ENCODE measurements around the gene CYTH3. TPM values are rescaled to one million over a fixed set of nuclear protein-coding genes. Genes with fewer than 3 reads are reported as not detected.

CYTH3 gene
- total and polyA plus RNA-seq, 9 donors = 14.8 to 29.6 (median 18.9) TPM

DNA sequence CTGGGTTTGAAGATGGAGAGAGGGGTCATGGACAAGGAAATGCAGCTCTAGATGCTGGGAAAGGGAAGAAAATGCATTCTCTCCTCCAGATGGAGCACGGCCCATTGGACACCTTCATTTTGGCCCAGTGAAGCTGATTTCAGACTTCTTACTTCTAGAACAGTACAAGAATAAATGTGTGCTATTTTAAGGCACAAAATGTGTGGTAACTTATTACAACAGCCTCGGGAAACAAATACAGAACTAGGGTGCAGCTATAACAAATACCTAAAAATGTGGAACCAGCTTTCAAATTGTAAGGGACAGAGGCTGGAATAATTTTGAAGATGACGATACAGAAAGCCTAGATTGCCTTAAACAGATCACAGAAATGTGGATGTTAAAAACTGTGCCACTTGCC, 54.1 kb downstream of the CYTH3 start:
- intact Hi-C loops (cut with DNase I) = no loop called here
- no peaks in the 10 kb centered on the region for H3K9me3 ChIP-seq
- H3K4me1 ChIP-seq (ENCODE audit: insufficient read depth) = no peaks in the 10 kb centered on the region
- TF ChIP-seq POLR2A (IDR thresholded peaks at IDR 0.05) (no peak), EP300 (IDR thresholded peaks at IDR 0.05) (no peak)
- TF ChIP-seq, protein P1, sequence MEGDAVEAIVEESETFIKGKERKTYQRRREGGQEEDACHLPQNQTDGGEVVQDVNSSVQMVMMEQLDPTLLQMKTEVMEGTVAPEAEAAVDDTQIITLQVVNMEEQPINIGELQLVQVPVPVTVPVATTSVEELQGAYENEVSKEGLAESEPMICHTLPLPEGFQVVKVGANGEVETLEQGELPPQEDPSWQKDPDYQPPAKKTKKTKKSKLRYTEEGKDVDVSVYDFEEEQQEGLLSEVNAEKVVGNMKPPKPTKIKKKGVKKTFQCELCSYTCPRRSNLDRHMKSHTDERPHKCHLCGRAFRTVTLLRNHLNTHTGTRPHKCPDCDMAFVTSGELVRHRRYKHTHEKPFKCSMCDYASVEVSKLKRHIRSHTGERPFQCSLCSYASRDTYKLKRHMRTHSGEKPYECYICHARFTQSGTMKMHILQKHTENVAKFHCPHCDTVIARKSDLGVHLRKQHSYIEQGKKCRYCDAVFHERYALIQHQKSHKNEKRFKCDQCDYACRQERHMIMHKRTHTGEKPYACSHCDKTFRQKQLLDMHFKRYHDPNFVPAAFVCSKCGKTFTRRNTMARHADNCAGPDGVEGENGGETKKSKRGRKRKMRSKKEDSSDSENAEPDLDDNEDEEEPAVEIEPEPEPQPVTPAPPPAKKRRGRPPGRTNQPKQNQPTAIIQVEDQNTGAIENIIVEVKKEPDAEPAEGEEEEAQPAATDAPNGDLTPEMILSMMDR (IDR thresholded peaks at IDR 0.05) = no peak
- H3K27me3 ChIP-seq = no peaks in the 10 kb centered on the region
- no peak for DNase-seq
- 76 to 95% (median 86%) methylated on average over 3 of the region's 3 CpGs for WGBS, 3 donors
- no peaks in the 10 kb centered on the region for H3K36me3 ChIP-seq
- H3K4me3 ChIP-seq = no peak overlapping the region
- no peak overlapping the region for H3K27ac ChIP-seq

DNA sequence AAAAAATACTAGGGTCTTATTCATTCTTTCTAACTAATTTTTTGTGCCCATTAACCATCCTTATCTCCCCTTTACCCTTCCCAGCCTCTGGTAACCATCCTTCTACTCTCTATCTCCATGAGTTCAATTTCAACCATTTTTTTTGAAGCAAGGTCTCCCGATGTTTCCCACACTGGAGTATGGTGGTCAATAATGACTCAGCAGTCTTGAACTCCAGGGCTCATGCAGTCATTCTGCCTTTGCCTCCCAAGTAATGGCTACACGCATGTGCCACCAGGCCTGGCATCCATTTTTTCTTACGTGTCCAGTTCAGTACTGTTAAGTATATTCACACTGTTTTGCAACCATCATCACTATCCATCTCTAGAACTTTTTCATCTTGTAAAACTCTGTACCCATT, 60.4 kb downstream of the CYTH3 start:
- TF ChIP-seq, protein P1 (IDR thresholded peaks at IDR 0.05) = no peak
- TF ChIP-seq POLR2A (IDR thresholded peaks at IDR 0.05) (no peak), EP300 (IDR thresholded peaks at IDR 0.05) (no peak)
- no peak for DNase-seq

DNA sequence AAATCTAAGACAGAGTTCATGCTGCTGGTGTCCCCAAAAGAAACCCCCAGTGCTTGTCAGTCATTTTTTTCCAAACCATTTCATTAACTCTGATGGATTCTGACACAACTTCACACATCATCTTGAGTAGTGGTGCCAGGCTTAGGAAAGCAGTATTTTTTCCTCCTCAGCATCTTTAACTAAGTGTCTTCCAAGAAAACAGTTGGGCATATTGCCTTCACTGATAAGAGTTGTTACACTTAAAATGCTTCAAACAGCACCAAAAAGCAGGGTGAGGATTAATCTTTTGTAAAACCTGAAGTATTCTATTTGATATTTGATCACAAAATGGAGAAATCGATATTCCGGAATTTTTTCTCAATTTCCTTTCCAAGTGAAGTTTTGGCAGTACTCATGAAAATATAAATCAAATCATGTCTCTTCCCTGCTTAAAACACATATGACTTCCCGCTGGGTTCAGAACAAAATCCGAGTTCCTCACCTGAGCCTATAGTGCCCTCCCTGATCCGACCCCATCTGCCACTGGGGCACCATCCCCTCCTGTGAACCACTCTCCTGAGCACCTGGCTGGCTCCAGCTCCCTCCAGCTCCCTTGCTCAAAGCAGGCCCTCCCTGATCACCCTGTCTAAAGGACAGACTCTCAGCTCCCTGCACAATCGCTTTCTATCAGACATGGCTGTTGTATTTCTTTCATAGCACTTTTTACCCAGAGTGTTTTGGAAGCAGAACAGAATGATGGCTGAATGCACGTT, 61.6 kb downstream of the CYTH3 start:
- TF ChIP-seq EP300 (IDR thresholded peaks at IDR 0.05) = no peak
- no peak for TF ChIP-seq POLR2A (IDR thresholded peaks at IDR 0.05)
- TF ChIP-seq, protein P1 (IDR thresholded peaks at IDR 0.05) = no peak
- Histone ChIP-seq H3K27ac (no peak overlapping the region), H3K4me1 (ENCODE audit: insufficient read depth) (peaks cover 2% of the 10 kb centered on the region), H3K27me3 (no peaks in the 10 kb centered on the region), H3K36me3 (no peaks in the 10 kb centered on the region), H3K9me3 (no peaks in the 10 kb centered on the region), H3K4me3 (no peak overlapping the region)
- no peak for DNase-seq
- 74 to 91% (median 89%) methylated on average over 7 of the region's 7 CpGs for WGBS, 3 donors
- intact Hi-C loops (cut with DNase I) = no loop called here

More for the DNA sequence above, 60.4 kb downstream of the CYTH3 start:
- peaks cover 2% of the 10 kb centered on the region for H3K4me1 ChIP-seq (ENCODE audit: insufficient read depth)
- WGBS, 3 donors = 97 to 100% (median 98%) methylated on average over 3 of the region's 3 CpGs
- H3K9me3 ChIP-seq = no peaks in the 10 kb centered on the region
- intact Hi-C loops (cut with DNase I) = no loop called here
- H3K27me3 ChIP-seq = no peaks in the 10 kb centered on the region
- no peaks in the 10 kb centered on the region for H3K36me3 ChIP-seq
- no peak overlapping the region for H3K4me3 ChIP-seq
- H3K27ac ChIP-seq = no peak overlapping the region

DNA sequence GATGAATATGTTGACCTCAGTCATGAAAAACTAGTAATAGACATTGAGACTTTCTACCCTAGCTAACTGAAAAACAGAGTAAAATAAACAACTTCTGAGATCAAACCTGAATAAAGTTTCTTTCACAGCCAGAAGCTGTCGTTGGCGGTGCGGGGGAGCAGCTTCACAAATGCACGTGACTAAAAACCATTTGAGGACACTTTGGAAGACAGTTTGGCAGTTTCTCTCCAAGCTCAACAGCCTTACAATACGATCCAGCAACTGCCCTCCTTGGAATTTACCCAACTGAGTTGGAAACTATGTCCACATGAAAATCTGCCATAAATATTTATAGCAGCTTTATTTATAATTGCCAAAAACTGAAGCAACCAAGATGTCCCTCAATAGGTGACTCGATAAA, 63.1 kb downstream of the CYTH3 start:
- Histone ChIP-seq H3K9me3 (no peaks in the 10 kb centered on the region), H3K27ac (no peak overlapping the region), H3K27me3 (no peaks in the 10 kb centered on the region), H3K36me3 (no peaks in the 10 kb centered on the region), H3K4me3 (no peak overlapping the region), H3K4me1 (ENCODE audit: insufficient read depth) (peaks cover 2% of the 10 kb centered on the region)
- no peak for DNase-seq
- 44 to 55% (median 49%) methylated on average over 6 of the region's 6 CpGs for WGBS, 3 donors
- intact Hi-C loops (cut with DNase I) = no loop called here
- TF ChIP-seq POLR2A (IDR thresholded peaks at IDR 0.05) (no peak), EP300 (IDR thresholded peaks at IDR 0.05) (no peak)
- TF ChIP-seq, protein P1 (IDR thresholded peaks at IDR 0.05) = no peak

Measured in ovary (tissue), 9 donors.